Measurements from ENCODE around the gene AURKAIP1. TPM values are rescaled to one million over a fixed set of nuclear protein-coding genes. Genes with fewer than 3 reads are reported as not detected.
A peak's percentile ranks its signal among the peaks of the same experiment; 100 is the strongest.

The AURKAIP1 gene
- total and polyA plus RNA-seq, 2 of the 13 experiments (the other 11 are each of a cell fraction or from before 2014, with no cell fraction given), result 69.5 to 175 TPM

- TF ChIP-seq, protein P1, sequence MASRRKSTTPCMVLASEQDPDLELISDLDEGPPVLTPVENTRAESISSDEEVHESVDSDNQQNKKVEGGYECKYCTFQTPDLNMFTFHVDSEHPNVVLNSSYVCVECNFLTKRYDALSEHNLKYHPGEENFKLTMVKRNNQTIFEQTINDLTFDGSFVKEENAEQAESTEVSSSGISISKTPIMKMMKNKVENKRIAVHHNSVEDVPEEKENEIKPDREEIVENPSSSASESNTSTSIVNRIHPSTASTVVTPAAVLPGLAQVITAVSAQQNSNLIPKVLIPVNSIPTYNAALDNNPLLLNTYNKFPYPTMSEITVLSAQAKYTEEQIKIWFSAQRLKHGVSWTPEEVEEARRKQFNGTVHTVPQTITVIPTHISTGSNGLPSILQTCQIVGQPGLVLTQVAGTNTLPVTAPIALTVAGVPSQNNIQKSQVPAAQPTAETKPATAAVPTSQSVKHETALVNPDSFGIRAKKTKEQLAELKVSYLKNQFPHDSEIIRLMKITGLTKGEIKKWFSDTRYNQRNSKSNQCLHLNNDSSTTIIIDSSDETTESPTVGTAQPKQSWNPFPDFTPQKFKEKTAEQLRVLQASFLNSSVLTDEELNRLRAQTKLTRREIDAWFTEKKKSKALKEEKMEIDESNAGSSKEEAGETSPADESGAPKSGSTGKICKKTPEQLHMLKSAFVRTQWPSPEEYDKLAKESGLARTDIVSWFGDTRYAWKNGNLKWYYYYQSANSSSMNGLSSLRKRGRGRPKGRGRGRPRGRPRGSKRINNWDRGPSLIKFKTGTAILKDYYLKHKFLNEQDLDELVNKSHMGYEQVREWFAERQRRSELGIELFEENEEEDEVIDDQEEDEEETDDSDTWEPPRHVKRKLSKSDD (CRISPR knock-in tag; IDR thresholded peaks at IDR 0.05; ENCODE audit: low read depth), result peak; percentile 39; the same call in 1 of the 2 replicates
- peak; percentile 45; the same call in 1 of the 2 replicates for TF ChIP-seq ZNF784 (CRISPR knock-in tag; IDR thresholded peaks at IDR 0.05; ENCODE audit: borderline replicate concordance)
- TF ChIP-seq, protein P2, sequence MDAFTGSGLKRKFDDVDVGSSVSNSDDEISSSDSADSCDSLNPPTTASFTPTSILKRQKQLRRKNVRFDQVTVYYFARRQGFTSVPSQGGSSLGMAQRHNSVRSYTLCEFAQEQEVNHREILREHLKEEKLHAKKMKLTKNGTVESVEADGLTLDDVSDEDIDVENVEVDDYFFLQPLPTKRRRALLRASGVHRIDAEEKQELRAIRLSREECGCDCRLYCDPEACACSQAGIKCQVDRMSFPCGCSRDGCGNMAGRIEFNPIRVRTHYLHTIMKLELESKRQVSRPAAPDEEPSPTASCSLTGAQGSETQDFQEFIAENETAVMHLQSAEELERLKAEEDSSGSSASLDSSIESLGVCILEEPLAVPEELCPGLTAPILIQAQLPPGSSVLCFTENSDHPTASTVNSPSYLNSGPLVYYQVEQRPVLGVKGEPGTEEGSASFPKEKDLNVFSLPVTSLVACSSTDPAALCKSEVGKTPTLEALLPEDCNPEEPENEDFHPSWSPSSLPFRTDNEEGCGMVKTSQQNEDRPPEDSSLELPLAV (CRISPR knock-in tag; conservative IDR thresholded peaks at IDR 0.05; ENCODE audit: low read depth), result peak; percentile 16; the same call in 1 of the 2 replicates
- 0 out of 2 replicates have a peak, but pooled peaks have one; percentile 44 for TF ChIP-seq POLR2AphosphoS2 (IDR thresholded peaks at IDR 0.05; ENCODE audit: low read depth, low read length)
- no peak; the same call in 1 of the 2 replicates for TF ChIP-seq TCF7 (IDR thresholded peaks at IDR 0.05; ENCODE audit: low read depth)
- TF ChIP-seq SIN3A (IDR thresholded peaks at IDR 0.05; ENCODE audit: borderline replicate concordance, low read depth, low read length), result peak; percentile 97
- peak; percentile 94 for TF ChIP-seq ETV5 (CRISPR knock-in tag; IDR thresholded peaks at IDR 0.05; ENCODE audit: borderline replicate concordance)
- no peak for TF ChIP-seq ZNF512 (CRISPR knock-in tag; IDR thresholded peaks at IDR 0.05)
- TF ChIP-seq, protein P3, sequence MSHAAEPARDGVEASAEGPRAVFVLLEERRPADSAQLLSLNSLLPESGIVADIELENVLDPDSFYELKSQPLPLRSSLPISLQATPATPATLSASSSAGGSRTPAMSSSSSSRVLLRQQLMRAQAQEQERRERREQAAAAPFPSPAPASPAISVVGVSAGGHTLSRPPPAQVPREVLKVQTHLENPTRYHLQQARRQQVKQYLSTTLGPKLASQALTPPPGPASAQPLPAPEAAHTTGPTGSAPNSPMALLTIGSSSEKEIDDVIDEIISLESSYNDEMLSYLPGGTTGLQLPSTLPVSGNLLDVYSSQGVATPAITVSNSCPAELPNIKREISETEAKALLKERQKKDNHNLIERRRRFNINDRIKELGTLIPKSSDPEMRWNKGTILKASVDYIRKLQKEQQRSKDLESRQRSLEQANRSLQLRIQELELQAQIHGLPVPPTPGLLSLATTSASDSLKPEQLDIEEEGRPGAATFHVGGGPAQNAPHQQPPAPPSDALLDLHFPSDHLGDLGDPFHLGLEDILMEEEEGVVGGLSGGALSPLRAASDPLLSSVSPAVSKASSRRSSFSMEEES (CRISPR knock-in tag; IDR thresholded peaks at IDR 0.05), result peak; percentile 98
- peak; percentile 25; the same call in 1 of the 2 replicates for TF ChIP-seq HOXA7 (CRISPR knock-in tag; IDR thresholded peaks at IDR 0.05)
- TF ChIP-seq ZNF773 (CRISPR knock-in tag; IDR thresholded peaks at IDR 0.05; ENCODE audit: borderline replicate concordance), result 0 out of 2 replicates have a peak, but pooled peaks have one; percentile 35
- peak; percentile 64; the same call in 1 of the 2 replicates for TF ChIP-seq ZSCAN22 (CRISPR knock-in tag; IDR thresholded peaks at IDR 0.05)
- TF ChIP-seq ZNF251 (CRISPR knock-in tag; IDR thresholded peaks at IDR 0.05), result no peak
- peak; percentile 59; the same call in 1 of the 2 replicates for TF ChIP-seq MZF1 (CRISPR knock-in tag; IDR thresholded peaks at IDR 0.05; ENCODE audit: borderline replicate concordance)
- TF ChIP-seq JARID2 (CRISPR knock-in tag; IDR thresholded peaks at IDR 0.05; ENCODE audit: insufficient replicate concordance), result no peak
- no peak for TF ChIP-seq ATF5 (CRISPR knock-in tag; IDR thresholded peaks at IDR 0.05; ENCODE audit: low read depth)
- TF ChIP-seq ARNTL (CRISPR knock-in tag; IDR thresholded peaks at IDR 0.05), result peak; percentile 96
Observed at GRCh38 chr1:1400576-1401456, 25.8 kb upstream of the AURKAIP1 start (continued).
